ENCODE results near the gene PROSER3.

GRCh38 chr19:35712567-35713505, 45.1 kb upstream of the PROSER3 start:
- TF ChIP-seq POLR2A (IDR thresholded peaks at IDR 0.05) (no peak), CTCF (IDR thresholded peaks at IDR 0.05) (no peak)
